GM12878 (cell line): ENCODE measurements around the gene NEK5.

ENCODE experiments used
- FOS ChIP-seq: IDR thresholded peaks from 3 replicates; pipeline ENCODE4 v1.6.1; 2011; ENCODE audit warnings: borderline replicate concordance; ENCODE audit not compliant: insufficient read length; ENCODE audit errors: extremely low read depth
- JUNB ChIP-seq: IDR thresholded peaks from 2 replicates; pipeline ENCODE4 v1.6.1; 2016; ENCODE audit warnings: antibody characterized with exemption, mild to moderate bottlenecking
- KDM1A ChIP-seq: fragments of 200-600 bp; sonication (generic); IDR thresholded peaks from 2 replicates; pipeline ENCODE4 v1.6.1; 2016; ENCODE audit warnings: borderline replicate concordance
- MXI1 ChIP-seq: fragments of 150-350 bp; IDR thresholded peaks from 2 replicates; pipeline ENCODE4 v1.6.1; 2011; ENCODE audit warnings: low read depth, mild to moderate bottlenecking, inconsistent platforms, low read length, improper control_type of control experiment
- RFX5 ChIP-seq: IDR thresholded peaks from 2 replicates; pipeline ENCODE4 v1.6.1; 2011; ENCODE audit warnings: low read depth, low read length, improper control_type of control experiment
- SUZ12 ChIP-seq: fragments of 200-600 bp; sonication (generic); IDR thresholded peaks from one replicate; pipeline ENCODE4 v1.6.1; 2018; ENCODE audit warnings: antibody characterized with exemption, mild to moderate bottlenecking; ENCODE audit not compliant: unreplicated experiment
- ZNF274 ChIP-seq: IDR thresholded peaks from one replicate; pipeline ENCODE4 v1.8.0; 2011; ENCODE audit not compliant: insufficient read length, insufficient read depth
- TF ChIP-seq, protein P1 (sequence below), 3 experiments: IDR thresholded peaks in 2 of 3; conservative IDR thresholded peaks in 1 of 3; 2 replicates each; pipeline ENCODE4 v1.5.1; 2011; ENCODE audit warnings: low read depth in 3 of 3, low read length in 3 of 3, mild to moderate bottlenecking in 3 of 3, control low read depth in 2 of 3, moderate library complexity in 2 of 3, inconsistent platforms in 1 of 3, mixed read lengths in 1 of 3; ENCODE audit not compliant: control insufficient read depth in 2 of 3, insufficient read depth in 1 of 3; ENCODE audit errors: extremely low read depth in 1 of 3
- TF ChIP-seq, protein P2 (sequence below): IDR thresholded peaks from 2 replicates; pipeline ENCODE4 v1.6.1; 2011; ENCODE audit warnings: low read depth, mild to moderate bottlenecking, low read length, moderate library complexity, borderline replicate concordance; ENCODE audit errors: extremely low read depth

DNA sequence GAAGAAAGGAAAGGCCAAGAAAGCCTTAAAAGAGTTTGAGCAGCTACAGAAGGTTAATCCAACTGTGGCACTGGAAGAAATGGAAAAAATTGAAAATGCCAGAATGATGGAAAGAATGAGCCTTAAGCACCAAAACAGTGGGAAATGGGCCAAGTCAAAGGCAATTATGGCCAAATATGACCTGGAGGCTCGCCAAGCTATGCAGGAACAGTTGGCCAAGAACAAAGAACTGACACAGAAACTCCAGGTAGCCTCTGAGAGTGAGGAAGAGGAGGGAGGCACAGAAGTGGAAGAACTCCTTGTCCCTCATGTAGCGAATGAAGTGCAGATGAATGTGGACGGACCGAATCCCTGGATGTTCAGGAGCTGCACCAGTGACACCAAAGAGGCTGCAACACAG is 99.3 kb downstream of the NEK5 start:
- no peak for TF ChIP-seq ZNF274
- no peak for TF ChIP-seq SUZ12
- TF ChIP-seq MXI1, result no peak
- TF ChIP-seq, protein P1, sequence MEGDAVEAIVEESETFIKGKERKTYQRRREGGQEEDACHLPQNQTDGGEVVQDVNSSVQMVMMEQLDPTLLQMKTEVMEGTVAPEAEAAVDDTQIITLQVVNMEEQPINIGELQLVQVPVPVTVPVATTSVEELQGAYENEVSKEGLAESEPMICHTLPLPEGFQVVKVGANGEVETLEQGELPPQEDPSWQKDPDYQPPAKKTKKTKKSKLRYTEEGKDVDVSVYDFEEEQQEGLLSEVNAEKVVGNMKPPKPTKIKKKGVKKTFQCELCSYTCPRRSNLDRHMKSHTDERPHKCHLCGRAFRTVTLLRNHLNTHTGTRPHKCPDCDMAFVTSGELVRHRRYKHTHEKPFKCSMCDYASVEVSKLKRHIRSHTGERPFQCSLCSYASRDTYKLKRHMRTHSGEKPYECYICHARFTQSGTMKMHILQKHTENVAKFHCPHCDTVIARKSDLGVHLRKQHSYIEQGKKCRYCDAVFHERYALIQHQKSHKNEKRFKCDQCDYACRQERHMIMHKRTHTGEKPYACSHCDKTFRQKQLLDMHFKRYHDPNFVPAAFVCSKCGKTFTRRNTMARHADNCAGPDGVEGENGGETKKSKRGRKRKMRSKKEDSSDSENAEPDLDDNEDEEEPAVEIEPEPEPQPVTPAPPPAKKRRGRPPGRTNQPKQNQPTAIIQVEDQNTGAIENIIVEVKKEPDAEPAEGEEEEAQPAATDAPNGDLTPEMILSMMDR (IDR thresholded peaks at IDR 0.05 in 2 of 3, conservative IDR thresholded peaks at IDR 0.05 in 1 of 3; ENCODE audit: control insufficient read depth in 2 of 3, extremely low read depth in 1 of 3, insufficient read depth in 1 of 3, low read depth in 3 of 3, low read length in 3 of 3), result no peak
- TF ChIP-seq FOS, result no peak
- no peak for TF ChIP-seq RFX5
- TF ChIP-seq JUNB, result no peak
- TF ChIP-seq KDM1A, result no peak
- TF ChIP-seq, protein P2, sequence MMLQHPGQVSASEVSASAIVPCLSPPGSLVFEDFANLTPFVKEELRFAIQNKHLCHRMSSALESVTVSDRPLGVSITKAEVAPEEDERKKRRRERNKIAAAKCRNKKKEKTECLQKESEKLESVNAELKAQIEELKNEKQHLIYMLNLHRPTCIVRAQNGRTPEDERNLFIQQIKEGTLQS, result no peak
